ENCODE measurements around the gene GPC6.

GRCh38 chr13:93765811-93766210 is 539.2 kb downstream of the GPC6 start:
- no peak for TF ChIP-seq EZH2 (IDR thresholded peaks at IDR 0.05; ENCODE audit: insufficient read depth, poor library complexity, severe bottlenecking)
- no peak for TF ChIP-seq EZH2phosphoT487 (IDR thresholded peaks at IDR 0.05; ENCODE audit: insufficient read depth, low read depth)

Measured in GM23248 (cell line).